ENCODE data around the gene KSR1. TPM values are rescaled to one million over a fixed set of nuclear protein-coding genes. Genes with fewer than 3 reads are reported as not detected.

KSR1 gene
- total and polyA plus RNA-seq, 4 donors: 19.0 to 75.7 (median 42.6) TPM

DNA sequence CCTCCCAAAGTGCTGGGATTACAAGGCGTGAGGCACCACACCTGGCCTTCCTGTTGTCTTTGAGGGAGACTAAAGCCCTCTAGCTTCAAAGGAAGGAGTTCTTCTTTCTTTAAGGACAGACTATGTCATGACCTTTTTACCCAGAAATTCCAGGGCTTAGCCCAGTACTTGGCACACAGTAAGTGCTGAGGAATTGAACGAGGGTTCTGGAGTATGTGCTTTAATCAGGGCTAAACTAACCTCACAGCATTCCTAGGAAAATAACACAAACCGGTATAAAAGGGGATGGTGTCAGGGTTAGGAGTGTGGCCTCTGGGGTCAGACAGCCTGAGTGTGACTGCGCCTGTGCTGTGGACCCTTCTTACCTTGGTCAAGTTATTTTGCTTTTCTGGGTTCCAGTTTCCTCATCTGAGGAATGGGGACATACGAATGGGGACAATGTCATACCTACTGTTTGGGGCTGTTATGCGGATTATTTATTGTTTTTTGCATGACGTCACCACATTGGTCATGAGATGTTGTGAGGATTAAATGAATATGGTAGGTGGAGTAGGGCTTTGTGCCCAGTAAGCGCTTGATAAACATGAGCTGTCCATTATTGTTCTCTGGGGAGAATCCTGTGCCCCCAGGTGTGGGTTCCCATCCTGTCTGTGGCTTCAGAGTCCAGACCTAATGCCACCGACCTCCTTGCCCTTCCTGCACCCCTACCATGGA lies 21.9 kb downstream of the KSR1 start:
- intact Hi-C loops (cut with DNase I): no loop called here

DNA sequence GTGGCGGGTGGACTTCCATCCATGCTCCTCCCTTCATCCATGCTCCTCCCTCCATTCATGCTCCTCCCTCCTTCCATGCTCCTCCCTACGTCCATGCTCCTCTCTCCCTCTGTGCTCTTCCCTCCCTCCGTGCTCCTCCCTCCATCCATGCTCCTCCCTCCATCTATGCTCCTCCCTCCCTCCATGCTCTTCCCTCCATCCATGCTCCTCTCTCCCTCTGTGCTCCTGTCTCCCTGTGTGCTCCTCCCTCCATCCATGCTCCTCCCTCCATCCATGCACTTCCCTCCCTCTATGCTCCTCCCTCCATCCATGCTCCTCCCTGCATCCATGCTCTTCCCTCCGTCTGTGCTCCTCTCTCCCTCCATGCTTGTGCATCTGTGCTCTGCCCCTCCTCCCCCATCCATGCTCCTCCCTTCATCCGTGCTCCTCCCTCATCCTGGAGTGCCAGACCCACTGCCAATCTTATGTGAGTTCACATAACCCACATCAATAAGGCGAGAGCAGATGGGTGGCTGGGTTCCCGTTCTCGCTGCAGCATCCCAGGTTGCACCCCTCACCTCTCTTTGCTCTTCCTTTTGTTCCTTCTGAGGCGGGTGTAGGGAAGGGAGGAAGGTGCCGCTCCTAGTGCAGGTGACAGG lies 22.8 kb downstream of the KSR1 start:
- Histone ChIP-seq H3K27me3 (ENCODE audit: control insufficient read depth in 1 of 2, insufficient read depth in 2 of 2, low read length in 1 of 2) (no peaks in the 10 kb centered on the region), H3K27ac (ENCODE audit: low read depth in 1 of 2, low read length in 2 of 2) (no peak overlapping the region), H3K4me1 (ENCODE audit: control insufficient read depth in 1 of 2, insufficient read depth in 2 of 2, low read length in 2 of 2) (no peaks in the 10 kb centered on the region), H3K36me3 (ENCODE audit: control insufficient read depth in 1 of 2, insufficient read depth in 2 of 2, low read length in 1 of 2) (no peaks in the 10 kb centered on the region), H3K4me3 (ENCODE audit: low read length in 2 of 2) (no peak overlapping the region), H3K9me3 (ENCODE audit: control insufficient read depth, low read length) (no peaks in the 10 kb centered on the region)
- intact Hi-C loops (cut with DNase I): no loop called here
- ATAC-seq (ENCODE audit: low FRiP score) (no peak), DNase-seq (no peak)
- 94 to 95% methylated on average over 10 of the region's 10 CpGs for WGBS, 2 donors

More for the DNA sequence above, 21.9 kb downstream of the KSR1 start:
- no peaks in the 10 kb centered on the region for H3K4me1 ChIP-seq (ENCODE audit: control insufficient read depth in 1 of 2, insufficient read depth in 2 of 2, low read length in 2 of 2)
- H3K4me3 ChIP-seq (ENCODE audit: low read length in 2 of 2): no peak overlapping the region
- ATAC-seq (ENCODE audit: low FRiP score) (no peak), DNase-seq (no peak)
- WGBS, 2 donors: 95% methylated on average over 9 of the region's 9 CpGs
- no peak overlapping the region for H3K27ac ChIP-seq (ENCODE audit: low read depth in 1 of 2, low read length in 2 of 2)
- H3K9me3 ChIP-seq (ENCODE audit: control insufficient read depth, low read length): no peaks in the 10 kb centered on the region
- no peaks in the 10 kb centered on the region for H3K27me3 ChIP-seq (ENCODE audit: control insufficient read depth in 1 of 2, insufficient read depth in 2 of 2, low read length in 1 of 2)
- no peaks in the 10 kb centered on the region for H3K36me3 ChIP-seq (ENCODE audit: control insufficient read depth in 1 of 2, insufficient read depth in 2 of 2, low read length in 1 of 2)

DNA sequence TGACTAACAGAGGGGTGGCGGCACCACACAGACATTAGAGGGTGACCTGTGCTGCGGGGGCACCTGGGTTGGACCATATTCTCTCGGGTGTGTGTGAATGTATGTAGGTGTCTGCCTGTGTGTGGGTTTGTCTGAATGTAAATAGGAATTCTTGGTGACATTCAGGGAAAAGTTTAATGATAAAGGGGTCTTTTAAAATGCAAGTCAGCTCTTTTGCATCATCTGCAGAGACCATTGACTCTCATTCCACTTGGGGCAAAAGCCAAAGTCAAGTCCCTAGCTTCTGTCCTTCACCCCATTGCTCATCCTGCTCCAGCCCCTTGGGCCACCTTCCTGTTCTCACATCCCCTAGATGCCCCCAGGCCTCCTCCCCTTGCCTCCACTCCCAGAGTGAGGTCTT lies 23.6 kb downstream of the KSR1 start:
- no peak for ATAC-seq (ENCODE audit: low FRiP score)
- Histone ChIP-seq H3K36me3 (ENCODE audit: control insufficient read depth in 1 of 2, insufficient read depth in 2 of 2, low read length in 1 of 2) (no peaks in the 10 kb centered on the region), H3K9me3 (ENCODE audit: control insufficient read depth, low read length) (no peaks in the 10 kb centered on the region), H3K27ac (ENCODE audit: low read depth in 1 of 2, low read length in 2 of 2) (no peak overlapping the region), H3K27me3 (ENCODE audit: control insufficient read depth in 1 of 2, insufficient read depth in 2 of 2, low read length in 1 of 2) (no peaks in the 10 kb centered on the region), H3K4me1 (ENCODE audit: control insufficient read depth in 1 of 2, insufficient read depth in 2 of 2, low read length in 2 of 2) (no peaks in the 10 kb centered on the region), H3K4me3 (ENCODE audit: low read length in 2 of 2) (no peak overlapping the region)
- intact Hi-C loops (cut with DNase I): no loop called here
- 97 to 98% methylated on average over 3 of the region's 3 CpGs for WGBS, 2 donors
- DNase-seq: no peak

DNA sequence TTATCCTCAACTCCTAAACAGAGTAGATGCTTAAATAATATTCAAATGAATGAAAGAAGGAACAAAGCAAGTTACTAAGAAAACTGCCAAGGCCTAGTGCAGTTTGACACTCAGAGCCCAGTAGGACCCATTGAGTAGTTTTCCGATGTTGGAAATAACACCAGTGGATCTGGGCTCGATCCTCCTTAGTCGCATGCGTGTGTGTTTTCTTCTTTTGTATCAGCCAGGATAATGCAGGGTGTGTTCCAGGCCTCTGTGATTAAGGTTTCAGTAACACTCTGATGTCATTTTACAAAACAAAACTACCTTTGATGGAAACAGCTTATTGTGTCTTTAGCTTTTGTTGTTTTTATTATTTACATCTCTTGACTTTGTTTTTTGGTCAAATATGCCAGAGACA lies 24.5 kb downstream of the KSR1 start:
- ATAC-seq (ENCODE audit: low FRiP score) (no peak), DNase-seq (no peak)
- Histone ChIP-seq H3K27me3 (ENCODE audit: control insufficient read depth in 1 of 2, insufficient read depth in 2 of 2, low read length in 1 of 2) (no peaks in the 10 kb centered on the region), H3K27ac (ENCODE audit: low read depth in 1 of 2, low read length in 2 of 2) (no peak overlapping the region), H3K4me3 (ENCODE audit: low read length in 2 of 2) (no peak overlapping the region), H3K4me1 (ENCODE audit: control insufficient read depth in 1 of 2, insufficient read depth in 2 of 2, low read length in 2 of 2) (no peaks in the 10 kb centered on the region), H3K9me3 (ENCODE audit: control insufficient read depth, low read length) (no peaks in the 10 kb centered on the region), H3K36me3 (ENCODE audit: control insufficient read depth in 1 of 2, insufficient read depth in 2 of 2, low read length in 1 of 2) (no peaks in the 10 kb centered on the region)
- intact Hi-C loops (cut with DNase I): no loop called here
- WGBS, 2 donors: 94 to 97% methylated on average over 4 of the region's 4 CpGs

DNA sequence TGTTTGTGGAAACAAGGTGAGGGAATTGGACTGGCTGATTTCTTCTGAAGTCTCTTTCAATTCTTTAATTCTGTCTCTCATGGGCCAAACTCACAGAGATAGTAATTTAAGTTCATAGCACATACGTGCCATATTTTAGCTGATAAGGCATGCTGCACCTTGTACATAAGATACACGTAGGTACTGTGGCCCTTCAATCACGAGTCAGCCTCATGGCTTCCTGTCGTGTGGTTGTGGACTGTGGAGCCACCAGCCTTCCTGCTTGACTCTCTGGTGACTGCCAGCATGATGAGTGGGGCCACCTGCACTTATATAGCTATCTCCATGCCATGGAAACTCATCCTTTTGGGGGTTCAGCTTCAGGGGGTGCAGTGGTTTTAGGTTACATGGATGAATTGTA lies 25.1 kb downstream of the KSR1 start:
- no peak overlapping the region for H3K4me3 ChIP-seq (ENCODE audit: low read length in 2 of 2)
- intact Hi-C loops (cut with DNase I): no loop called here
- no peaks in the 10 kb centered on the region for H3K36me3 ChIP-seq (ENCODE audit: control insufficient read depth in 1 of 2, insufficient read depth in 2 of 2, low read length in 1 of 2)
- H3K27ac ChIP-seq (ENCODE audit: low read depth in 1 of 2, low read length in 2 of 2): no peak overlapping the region
- H3K9me3 ChIP-seq (ENCODE audit: control insufficient read depth, low read length): no peaks in the 10 kb centered on the region
- no peaks in the 10 kb centered on the region for H3K27me3 ChIP-seq (ENCODE audit: control insufficient read depth in 1 of 2, insufficient read depth in 2 of 2, low read length in 1 of 2)
- WGBS, 2 donors: 78 to 81% methylated on average over 4 of the region's 4 CpGs
- no peak for ATAC-seq (ENCODE audit: low FRiP score)
- no peaks in the 10 kb centered on the region for H3K4me1 ChIP-seq (ENCODE audit: control insufficient read depth in 1 of 2, insufficient read depth in 2 of 2, low read length in 2 of 2)
- DNase-seq: no peak

DNA sequence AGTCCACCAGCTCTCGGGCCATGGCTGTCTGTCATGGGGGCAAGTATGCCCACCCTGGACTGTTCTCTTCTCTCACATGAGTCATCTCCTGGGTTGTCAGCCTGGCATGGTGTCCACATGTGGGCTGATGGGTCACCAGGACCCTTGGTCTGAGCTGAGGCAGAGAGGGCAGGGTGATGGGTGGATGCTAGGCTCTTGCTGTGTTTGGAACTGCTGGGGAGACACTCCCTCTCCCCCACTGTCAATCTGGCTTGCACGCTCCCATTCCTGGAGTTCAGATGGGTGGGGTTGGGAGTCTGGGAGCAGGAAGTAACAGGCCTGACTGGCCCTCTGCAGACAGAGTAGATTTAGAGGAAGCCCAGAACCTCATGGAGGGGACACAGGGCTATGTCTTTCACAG lies 28.9 kb downstream of the KSR1 start:
- Histone ChIP-seq H3K9me3 (ENCODE audit: control insufficient read depth, low read length) (no peaks in the 10 kb centered on the region), H3K36me3 (ENCODE audit: control insufficient read depth in 1 of 2, insufficient read depth in 2 of 2, low read length in 1 of 2) (no peaks in the 10 kb centered on the region), H3K27me3 (ENCODE audit: control insufficient read depth in 1 of 2, insufficient read depth in 2 of 2, low read length in 1 of 2) (no peaks in the 10 kb centered on the region), H3K4me1 (ENCODE audit: control insufficient read depth in 1 of 2, insufficient read depth in 2 of 2, low read length in 2 of 2) (no peaks in the 10 kb centered on the region), H3K4me3 (ENCODE audit: low read length in 2 of 2) (no peak overlapping the region), H3K27ac (ENCODE audit: low read depth in 1 of 2, low read length in 2 of 2) (no peak overlapping the region)
- ATAC-seq (ENCODE audit: low FRiP score) (no peak), DNase-seq (no peak)
- intact Hi-C loops (cut with DNase I): no loop called here
- 87 to 90% methylated on average over 2 of the region's 2 CpGs for WGBS, 2 donors

DNA sequence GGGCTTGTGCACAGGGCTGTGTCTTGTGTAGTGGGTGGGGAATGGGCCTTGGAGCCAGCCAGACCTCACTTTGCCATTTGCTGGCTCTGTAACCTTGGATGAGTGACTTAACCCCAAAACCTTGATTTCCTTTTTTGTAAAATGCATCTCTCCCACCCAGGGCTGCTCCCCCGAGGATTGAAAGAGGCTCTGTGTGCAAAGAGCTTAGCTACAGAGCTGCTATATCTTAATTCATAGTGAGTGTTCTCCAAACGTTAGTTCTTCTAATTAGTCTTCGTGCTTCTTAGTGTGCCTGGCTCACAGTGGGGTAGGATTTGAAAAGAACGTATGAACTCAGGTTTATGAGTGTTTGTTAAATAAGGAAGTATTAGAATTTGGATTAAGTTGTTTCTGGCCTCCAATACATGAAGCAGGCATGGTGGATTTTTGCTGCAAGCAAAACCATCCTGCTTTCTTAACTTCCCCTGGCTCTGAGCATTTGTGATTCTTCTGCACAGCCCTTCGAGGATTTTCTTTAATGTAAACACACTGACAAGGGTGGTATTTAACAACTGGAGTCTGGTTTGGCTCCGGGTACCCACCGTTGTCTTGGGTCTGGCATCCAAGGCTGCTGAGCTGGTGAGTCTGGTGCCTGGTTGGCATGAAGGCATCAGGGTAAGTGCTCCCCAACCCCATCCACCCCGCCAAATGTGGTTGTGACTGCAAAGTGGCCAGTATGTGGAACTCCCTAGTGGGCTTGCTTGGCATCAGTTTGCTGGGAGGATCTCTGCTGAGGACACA lies 29.7 kb downstream of the KSR1 start:
- 52 to 62% methylated on average over 8 of the region's 8 CpGs for WGBS, 2 donors

DNA sequence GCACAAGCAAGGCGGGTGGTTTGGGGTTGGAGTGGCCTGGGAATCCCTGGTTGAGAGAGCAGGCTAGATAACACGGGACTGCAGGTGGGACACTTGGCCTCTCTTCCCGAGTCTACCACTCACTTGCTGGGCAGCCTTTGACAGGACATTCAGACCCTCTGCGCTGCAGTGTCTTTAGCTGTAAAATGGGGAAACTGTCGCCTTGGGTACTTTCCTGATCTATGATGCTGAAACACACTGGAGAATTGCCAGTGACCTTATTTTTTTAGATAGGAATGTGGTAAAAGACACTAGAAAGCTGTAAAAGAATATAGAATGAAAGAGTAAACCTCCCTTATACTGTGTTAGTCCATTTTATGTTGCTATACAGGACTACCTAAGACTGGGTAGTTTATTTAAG lies 30.5 kb downstream of the KSR1 start:
- no peak overlapping the region for H3K27ac ChIP-seq (ENCODE audit: low read depth in 1 of 2, low read length in 2 of 2)
- DNase-seq: no peak
- no peak overlapping the region for H3K4me3 ChIP-seq (ENCODE audit: low read length in 2 of 2)
- H3K4me1 ChIP-seq (ENCODE audit: control insufficient read depth in 1 of 2, insufficient read depth in 2 of 2, low read length in 2 of 2): no peaks in the 10 kb centered on the region
- 89 to 97% methylated on average over 5 of the region's 5 CpGs for WGBS, 2 donors
- H3K9me3 ChIP-seq (ENCODE audit: control insufficient read depth, low read length): no peaks in the 10 kb centered on the region
- intact Hi-C loops (cut with DNase I): no loop called here
- H3K27me3 ChIP-seq (ENCODE audit: control insufficient read depth in 1 of 2, insufficient read depth in 2 of 2, low read length in 1 of 2): no peaks in the 10 kb centered on the region
- ATAC-seq (ENCODE audit: low FRiP score): no peak
- H3K36me3 ChIP-seq (ENCODE audit: control insufficient read depth in 1 of 2, insufficient read depth in 2 of 2, low read length in 1 of 2): no peaks in the 10 kb centered on the region

More for the DNA sequence above, 29.7 kb downstream of the KSR1 start:
- H3K27me3 ChIP-seq (ENCODE audit: control insufficient read depth in 1 of 2, insufficient read depth in 2 of 2, low read length in 1 of 2): no peaks in the 10 kb centered on the region
- no peak overlapping the region for H3K4me3 ChIP-seq (ENCODE audit: low read length in 2 of 2)
- no peaks in the 10 kb centered on the region for H3K36me3 ChIP-seq (ENCODE audit: control insufficient read depth in 1 of 2, insufficient read depth in 2 of 2, low read length in 1 of 2)
- no peak overlapping the region for H3K27ac ChIP-seq (ENCODE audit: low read depth in 1 of 2, low read length in 2 of 2)
- ATAC-seq (ENCODE audit: low FRiP score) (no peak), DNase-seq (no peak)
- H3K4me1 ChIP-seq (ENCODE audit: control insufficient read depth in 1 of 2, insufficient read depth in 2 of 2, low read length in 2 of 2): no peaks in the 10 kb centered on the region
- intact Hi-C loops (cut with DNase I): no loop called here
- no peaks in the 10 kb centered on the region for H3K9me3 ChIP-seq (ENCODE audit: control insufficient read depth, low read length)

DNA sequence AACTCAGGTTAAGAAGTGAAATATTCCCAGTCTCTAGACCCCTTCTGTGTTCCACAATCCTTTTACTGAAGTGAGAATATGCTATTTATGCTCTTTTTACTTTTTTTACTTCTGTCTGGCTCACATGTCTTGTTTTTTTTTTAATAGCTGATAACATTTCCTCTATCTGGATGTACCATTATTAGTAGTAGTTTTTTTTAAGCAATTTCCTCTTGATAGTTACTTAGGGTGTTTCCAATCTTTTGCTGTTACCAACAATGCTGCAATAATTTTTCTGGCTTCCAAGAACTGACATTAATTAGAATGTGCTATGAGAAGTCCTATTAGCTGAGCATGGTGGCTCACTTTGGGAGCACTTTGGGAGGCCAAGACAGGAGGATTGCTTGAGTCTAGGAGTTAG lies 32.0 kb downstream of the KSR1 start:
- ATAC-seq (ENCODE audit: low FRiP score) (peak; percentile 55), DNase-seq (no peak)
- Histone ChIP-seq H3K4me1 (ENCODE audit: control insufficient read depth in 1 of 2, insufficient read depth in 2 of 2, low read length in 2 of 2) (no peaks in the 10 kb centered on the region), H3K9me3 (ENCODE audit: control insufficient read depth, low read length) (no peaks in the 10 kb centered on the region), H3K4me3 (ENCODE audit: low read length in 2 of 2) (no peak overlapping the region), H3K27me3 (ENCODE audit: control insufficient read depth in 1 of 2, insufficient read depth in 2 of 2, low read length in 1 of 2) (no peaks in the 10 kb centered on the region), H3K36me3 (ENCODE audit: control insufficient read depth in 1 of 2, insufficient read depth in 2 of 2, low read length in 1 of 2) (no peaks in the 10 kb centered on the region), H3K27ac (ENCODE audit: low read depth in 1 of 2, low read length in 2 of 2) (no peak overlapping the region)
- intact Hi-C loops (cut with DNase I): no loop called here

Data from aorta (tissue), 5 donors.